Activated naive CD4-positive, alpha-beta T cell treated with Interleukin-2 at 50 U/mL for 16 hours (primary cell): Measurements from ENCODE around the gene GADD45G.

Experiments
- DNase-seq: peaks from one replicate; pipeline ENCODE4 v3.0.0-alpha.2; 2020

GADD45G gene

DNA sequence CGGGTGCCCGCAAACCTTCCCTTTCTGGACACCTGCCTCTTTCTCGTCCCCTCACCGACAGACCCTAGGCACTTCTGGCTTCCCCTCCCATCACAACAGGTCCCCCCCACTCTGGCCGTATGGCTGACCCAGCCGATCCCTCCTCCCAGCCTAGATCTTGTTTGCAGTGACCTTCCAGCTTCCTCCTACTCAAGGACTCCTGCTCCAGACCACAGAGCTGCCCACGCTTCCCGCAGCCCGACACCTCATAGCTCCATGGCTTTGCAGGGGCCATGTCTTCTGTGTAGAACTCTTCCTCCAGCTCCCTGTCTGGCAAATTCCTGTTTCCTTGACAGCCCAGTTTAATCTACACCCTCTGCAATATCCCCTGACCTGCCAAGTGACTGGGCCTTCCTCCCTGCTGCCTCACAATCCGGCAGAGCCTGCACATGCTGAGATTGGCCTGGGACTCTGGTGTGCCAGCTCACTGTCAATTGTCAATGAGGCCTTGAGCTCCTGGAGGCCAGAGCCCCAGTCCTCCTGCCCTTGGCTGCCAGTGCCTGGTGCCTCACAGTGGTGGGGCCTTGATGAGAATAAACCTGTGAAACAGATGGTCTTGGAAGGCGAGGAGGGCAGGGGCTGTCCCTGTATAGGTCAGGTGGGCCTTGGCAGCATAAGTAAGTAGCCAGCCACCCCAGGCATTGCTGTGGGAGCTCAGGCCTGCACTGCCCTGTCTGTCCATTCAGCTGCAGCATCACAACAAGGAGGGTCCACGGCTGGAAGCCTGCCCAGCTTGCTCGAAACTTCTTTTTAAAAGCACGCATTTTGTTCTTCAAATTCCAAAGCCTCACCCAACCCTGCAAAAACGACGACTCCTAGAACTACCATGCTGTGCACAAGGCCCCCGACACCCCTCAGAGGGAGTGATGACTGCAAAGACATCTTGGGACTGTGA, 50.5 kb downstream of the GADD45G start:
- DNase-seq = no peak
